Right hindlimb (tissue), 1 donor: ENCODE data around the gene FAIM2.
"Not testable (repeated sequence)": the region's sequence is repeated elsewhere in the genome, so short reads cannot be mapped to it uniquely, and the experiment has no call there.

ENCODE experiments used
- DNase-seq: peaks from one replicate; pipeline ENCODE4 v3.0.0-alpha.2; 2018

Gene FAIM2

GRCh38 chr12:49875115-49875720 is 28.5 kb downstream of the FAIM2 start:
- no peak for DNase-seq

- DNase-seq, result peak; percentile 14
Observed at GRCh38 chr12:49874142-49874897, 29.4 kb downstream of the FAIM2 start.

- peak; percentile 39 for DNase-seq
Observed at GRCh38 chr12:49873361-49873934, 30.3 kb downstream of the FAIM2 start.

GRCh38 chr12:49872781-49873181 is 30.9 kb downstream of the FAIM2 start:
- DNase-seq, result peak; percentile 11

- DNase-seq, result no peak
Observed at GRCh38 chr12:49872381-49872780, 31.3 kb downstream of the FAIM2 start.

GRCh38 chr12:49871811-49872251 is 31.9 kb downstream of the FAIM2 start:
- DNase-seq, result not testable (repeated sequence)

GRCh38 chr12:49871263-49871561 is 32.5 kb downstream of the FAIM2 start:
- peak; percentile 11 for DNase-seq

GRCh38 chr12:49870501-49871262 is 33.0 kb downstream of the FAIM2 start:
- DNase-seq, result no peak

- no peak for DNase-seq
Observed at GRCh38 chr12:49869816-49870500, 33.7 kb downstream of the FAIM2 start.

- DNase-seq, result peak; percentile 93
Observed at GRCh38 chr12:49868952-49869815, 34.5 kb downstream of the FAIM2 start.

GRCh38 chr12:49868449-49868848 is 35.3 kb downstream of the FAIM2 start:
- DNase-seq, result no peak

- peak; percentile 51 for DNase-seq
Observed at GRCh38 chr12:49867570-49868341, 35.9 kb downstream of the FAIM2 start.

GRCh38 chr12:49866859-49867569 is 36.7 kb downstream of the FAIM2 start:
- DNase-seq, result peak; percentile 75

GRCh38 chr12:49865782-49866135 is 37.9 kb downstream of the FAIM2 start:
- no peak for DNase-seq

GRCh38 chr12:49865109-49865781 is 38.5 kb downstream of the FAIM2 start:
- DNase-seq, result no peak

GRCh38 chr12:49864798-49865090 is 39.0 kb downstream of the FAIM2 start:
- DNase-seq, result no peak

GRCh38 chr12:49863946-49864797 is 39.5 kb downstream of the FAIM2 start:
- DNase-seq, result peak; percentile 75

- not testable (repeated sequence) for DNase-seq
Observed at GRCh38 chr12:49860921-49861320, 42.8 kb downstream of the FAIM2 start.

GRCh38 chr12:49855890-49856289 is 47.8 kb downstream of the FAIM2 start:
- not testable (repeated sequence) for DNase-seq
